ENCODE data around the gene ZBTB20.
A peak's percentile ranks its signal among the peaks of the same experiment; 100 is the strongest.

ZBTB20 gene

GRCh38 chr3:114902691-114903101 is 244.4 kb downstream of the ZBTB20 start:
- no peak for DNase-seq

DNA sequence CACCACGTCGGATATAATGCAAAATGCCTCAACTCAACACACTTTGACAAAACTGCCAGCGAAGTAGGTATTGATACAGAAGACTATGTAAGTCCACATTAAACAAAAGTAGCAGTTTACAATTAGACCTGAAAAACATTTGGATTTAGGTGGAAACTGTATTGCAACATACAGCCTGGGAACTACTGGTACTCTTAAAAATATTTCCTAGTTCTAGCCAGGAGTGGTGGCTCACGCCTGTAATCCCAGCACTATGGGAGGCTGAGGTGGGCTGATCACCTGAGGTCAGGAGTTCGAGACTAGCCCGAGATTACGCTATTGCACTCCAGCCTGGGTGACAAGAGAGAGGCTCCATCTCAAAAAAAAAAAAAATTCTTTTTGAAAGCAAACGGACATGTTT is 246.2 kb downstream of the ZBTB20 start:
- DNase-seq: no peak

DNA sequence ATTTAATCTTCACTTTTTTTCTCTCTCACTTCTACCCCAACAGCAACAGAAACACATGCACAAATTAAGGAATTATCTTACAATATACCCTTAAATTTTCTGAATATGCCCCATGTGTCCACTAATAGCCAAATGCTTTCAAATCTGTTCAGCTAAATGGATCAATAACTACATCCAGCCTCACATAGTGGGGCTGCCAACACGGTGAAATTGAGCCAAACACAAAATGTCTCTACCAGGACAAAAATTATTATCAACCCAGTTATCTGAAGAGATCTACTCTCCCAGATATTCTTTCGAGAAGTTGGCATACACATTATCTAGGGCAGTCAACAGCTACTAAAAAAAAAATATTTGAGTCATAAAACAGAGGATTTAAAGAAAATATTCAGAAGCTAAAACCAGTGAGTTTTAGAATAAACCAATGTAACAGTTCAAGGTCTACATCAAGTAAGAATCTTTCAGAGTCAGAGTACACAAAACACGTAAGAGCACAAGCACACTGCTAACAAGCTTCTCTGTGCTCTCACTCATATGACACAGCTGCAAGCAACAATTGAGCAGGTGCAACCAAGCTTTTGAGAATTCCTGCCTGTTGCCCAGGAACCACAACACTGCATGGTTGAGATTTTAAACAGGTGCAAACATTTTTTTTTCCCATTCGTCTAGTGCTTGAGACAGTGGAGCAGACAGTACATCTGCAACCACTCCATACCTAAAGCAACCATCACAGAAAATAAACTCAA is 247.7 kb downstream of the ZBTB20 start:
- DNase-seq: no peak

- no peak for DNase-seq
These were observed 250.1 kb downstream of the ZBTB20 start for GRCh38 chr3:114896978-114897377.

DNA sequence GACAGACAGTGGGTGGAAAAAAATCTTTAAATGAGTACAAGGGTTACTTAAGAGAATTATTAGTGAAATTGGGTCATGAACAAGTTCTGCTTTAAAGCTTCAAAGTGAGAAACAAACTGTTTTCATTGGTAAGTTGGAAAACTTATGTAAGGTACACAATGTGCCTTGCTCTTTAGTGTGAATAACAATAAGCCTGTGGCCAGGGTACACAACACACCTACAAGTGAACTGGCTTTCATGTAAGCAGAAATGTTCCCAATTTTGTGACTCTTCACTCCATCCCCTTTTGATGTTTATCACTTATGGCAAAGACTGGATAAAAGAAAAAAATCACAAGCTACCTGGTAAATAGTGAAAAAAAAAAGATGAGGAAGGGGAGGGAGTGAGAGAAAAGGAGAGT is 253.7 kb downstream of the ZBTB20 start:
- DNase-seq: no peak

GRCh38 chr3:114892880-114893279 is 254.2 kb downstream of the ZBTB20 start:
- DNase-seq: no peak

- DNase-seq: no peak
These were observed 254.8 kb downstream of the ZBTB20 start for GRCh38 chr3:114892131-114892879.

DNA sequence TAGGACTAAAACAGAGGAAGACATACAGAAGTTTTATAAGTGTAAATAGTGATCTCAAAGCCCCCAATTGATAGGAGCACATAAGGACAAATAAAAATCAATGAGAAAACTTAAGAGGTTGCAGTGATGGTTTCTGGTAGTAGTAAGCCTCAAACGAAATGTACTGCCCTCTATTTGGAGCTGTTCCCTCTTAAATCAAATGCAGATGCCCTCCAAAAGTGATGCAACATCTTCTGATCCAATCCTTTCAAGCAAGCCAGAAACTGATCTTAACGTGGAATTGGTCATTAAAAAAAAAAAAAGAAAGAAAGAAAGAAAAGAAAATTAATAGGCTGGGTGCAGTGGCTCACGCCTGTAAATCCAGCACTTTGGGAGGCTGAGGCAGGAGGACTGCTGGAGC is 259.3 kb downstream of the ZBTB20 start:
- DNase-seq: no peak

DNA sequence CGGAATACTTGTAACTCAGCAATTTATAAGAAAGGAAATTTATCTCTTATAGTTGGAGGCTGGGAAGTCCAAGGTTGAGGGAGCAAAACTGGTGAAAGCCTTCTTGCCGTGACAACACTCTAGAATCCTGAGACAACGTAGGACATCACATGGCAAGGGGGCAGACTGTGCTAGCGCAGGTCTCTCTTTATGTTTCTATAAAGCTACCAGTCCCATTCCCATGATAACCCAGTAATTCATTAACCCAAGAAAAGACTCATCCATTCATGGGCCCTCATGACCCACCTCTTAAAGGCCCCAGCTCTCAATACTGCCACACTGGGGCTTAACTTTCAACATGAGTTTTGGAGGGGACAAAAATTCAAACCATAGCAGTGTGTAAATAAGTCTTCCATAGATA is 260.2 kb downstream of the ZBTB20 start:
- DNase-seq: no peak

DNA sequence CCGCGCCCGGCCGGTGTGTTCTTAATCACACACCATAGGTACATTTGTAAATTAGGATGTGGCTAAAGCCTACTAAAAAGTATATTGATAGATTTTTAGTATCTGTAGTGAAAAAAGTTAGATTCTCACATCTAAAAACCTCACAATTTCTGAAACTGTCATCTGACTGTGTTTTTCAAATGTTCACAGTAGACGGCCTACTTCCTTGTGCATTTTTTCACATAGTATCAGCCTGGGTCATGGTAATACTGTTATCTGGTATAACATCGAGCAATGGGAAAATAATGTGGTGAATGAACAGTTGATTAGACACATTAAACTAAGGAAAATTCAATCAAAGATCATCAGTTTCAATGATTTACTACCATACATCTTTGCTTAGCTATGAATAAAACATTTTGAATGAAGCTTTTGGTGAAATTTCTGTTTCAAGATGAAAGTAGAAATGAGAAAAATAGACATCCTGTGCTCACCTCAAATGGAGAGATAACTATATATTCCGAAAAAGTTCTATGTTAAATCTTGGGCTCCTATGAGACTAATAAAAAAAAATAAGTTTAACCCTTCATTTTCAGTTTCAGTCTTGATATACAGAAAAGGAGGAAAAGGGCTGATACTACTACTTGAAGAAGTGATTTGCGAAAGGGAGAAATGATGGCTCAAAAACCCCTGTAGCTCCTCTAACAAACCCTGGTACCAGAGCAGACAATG is 262.7 kb downstream of the ZBTB20 start:
- DNase-seq: no peak

GRCh38 chr3:114880078-114880477 is 267.0 kb downstream of the ZBTB20 start:
- no peak for DNase-seq

DNA sequence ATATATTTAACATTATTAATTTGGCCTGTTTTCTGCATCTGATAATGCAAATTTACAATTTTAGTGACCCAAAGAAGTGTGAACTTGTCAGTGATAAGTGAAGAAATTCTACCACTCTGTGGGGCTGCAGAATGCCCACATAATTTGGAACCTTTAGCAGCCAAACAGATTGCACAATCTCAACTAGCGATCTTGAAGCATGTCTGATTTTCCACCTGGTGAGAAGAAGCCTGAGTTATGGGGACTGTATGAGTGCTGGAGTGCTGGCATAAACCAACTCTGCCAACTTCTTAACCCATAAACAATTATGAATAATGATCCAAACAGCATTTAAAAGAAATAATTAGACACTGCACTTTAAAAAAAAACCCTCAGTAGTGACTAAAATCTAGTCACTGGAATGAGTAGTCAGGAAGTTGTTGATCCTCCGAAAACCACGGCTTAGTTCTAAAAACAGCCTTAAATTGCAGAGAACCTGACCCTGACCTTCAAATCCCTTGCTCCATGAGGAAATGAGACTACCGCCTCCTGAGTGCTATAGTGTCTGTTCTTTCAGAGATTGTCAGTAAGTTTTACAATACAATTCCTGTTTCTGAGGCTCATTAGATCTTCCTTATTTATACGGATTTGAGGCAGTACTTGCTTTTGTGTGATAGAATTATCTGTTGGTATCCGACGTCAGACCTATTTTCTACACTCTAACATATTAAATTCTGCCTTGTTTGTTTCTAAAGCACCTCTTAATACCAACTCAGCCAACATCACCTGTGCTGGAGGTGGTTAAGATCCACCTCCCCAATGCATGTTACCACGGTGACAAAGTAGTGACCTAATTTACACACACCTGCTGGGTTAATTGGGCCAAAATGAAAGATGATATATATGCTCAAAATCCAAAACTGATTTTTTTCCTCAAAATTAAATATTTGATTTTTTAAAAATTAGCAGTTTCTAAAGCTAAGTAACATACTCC is 267.7 kb downstream of the ZBTB20 start:
- peak; percentile 45 to 76 (median 63) for DNase-seq

GRCh38 chr3:114878114-114878839 is 268.8 kb downstream of the ZBTB20 start:
- DNase-seq: peak; percentile 6 to 52 (median 33)

- DNase-seq: no peak
These were observed 269.5 kb downstream of the ZBTB20 start for GRCh38 chr3:114877378-114878113.

DNA sequence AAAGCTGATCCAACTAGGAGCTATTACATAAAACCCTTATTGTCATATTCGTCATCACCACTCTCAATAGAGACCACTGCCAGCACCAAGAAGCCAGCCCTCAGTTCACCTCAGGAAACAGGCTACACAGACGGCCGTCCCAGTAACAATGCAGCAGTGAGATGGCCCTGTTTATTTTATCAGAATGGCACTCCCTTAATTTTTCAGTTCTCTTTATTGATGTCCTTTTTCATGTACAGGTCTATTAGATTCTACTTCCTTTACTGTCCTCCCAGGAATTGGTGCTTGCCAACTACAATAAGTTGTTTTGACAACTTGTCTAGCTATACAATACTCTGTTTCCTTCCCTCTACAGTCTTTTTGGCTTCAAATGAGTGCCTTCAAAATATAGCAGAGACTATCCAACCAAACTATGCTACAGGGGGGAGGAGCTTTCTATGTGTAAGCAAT is 272.5 kb downstream of the ZBTB20 start:
- no peak for DNase-seq

DNA sequence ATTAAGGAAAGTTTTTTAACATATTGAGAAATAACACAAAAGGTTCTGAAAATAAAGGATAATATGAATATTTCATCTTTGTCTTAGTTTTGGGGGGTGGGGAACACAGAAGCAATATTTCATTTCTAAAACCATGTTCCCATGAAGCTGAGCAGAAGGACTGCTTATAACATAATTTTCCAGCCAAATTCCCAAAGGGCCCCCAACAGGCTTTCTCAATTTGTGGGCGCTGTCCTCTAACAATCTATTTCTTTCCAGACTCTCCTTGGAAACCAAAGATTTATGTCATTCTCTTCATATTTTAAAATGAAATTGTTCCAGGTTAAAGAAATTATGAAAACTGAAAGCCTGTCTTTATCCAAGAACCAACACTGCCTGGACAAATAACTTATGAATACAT is 273.5 kb downstream of the ZBTB20 start:
- no peak for DNase-seq

DNA sequence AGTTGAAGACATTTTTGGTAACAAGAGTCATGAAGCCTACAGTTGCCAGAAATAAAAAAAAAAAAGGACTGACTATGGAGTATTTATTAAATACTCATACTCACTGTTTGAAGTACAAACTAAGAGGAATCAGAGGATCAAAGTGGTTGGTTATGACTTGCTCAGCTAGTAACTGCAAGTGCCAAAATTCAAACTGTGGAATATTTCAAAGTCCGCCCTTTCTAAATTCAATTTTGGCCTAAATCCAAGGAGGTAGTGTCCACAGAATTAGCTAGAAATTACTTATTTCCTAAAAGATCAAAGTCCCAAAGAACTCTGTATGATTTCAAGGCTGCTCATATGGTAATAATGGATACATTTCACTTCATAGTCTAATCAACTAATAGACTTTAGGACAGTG is 274.5 kb downstream of the ZBTB20 start:
- DNase-seq: no peak

- peak in 1 of 3 donors; percentile 4 for DNase-seq
These were observed 275.0 kb downstream of the ZBTB20 start for GRCh38 chr3:114872050-114872449.

GRCh38 chr3:114867835-114868503 is 279.1 kb downstream of the ZBTB20 start:
- DNase-seq: no peak

DNA sequence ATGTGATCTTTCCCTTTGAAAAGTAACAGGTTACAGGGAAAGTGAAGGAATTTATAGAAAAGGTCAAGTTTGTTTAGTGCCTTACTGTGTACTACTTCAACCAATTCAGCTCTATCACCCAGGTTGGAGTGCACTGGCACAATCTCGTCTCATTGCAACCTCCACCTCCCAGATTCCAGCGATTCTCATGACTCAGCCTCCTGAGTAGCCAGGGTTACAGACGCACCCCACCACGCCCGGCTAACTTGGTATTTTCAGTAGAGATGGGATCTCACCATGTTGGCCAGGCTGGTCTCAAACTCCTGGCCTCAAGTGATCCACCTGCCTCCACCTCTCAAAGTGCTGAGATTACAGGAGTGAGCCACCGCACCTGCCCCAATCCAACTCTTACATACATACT is 279.7 kb downstream of the ZBTB20 start:
- no peak for DNase-seq

Data from suppressor macrophage treated with lipopolysaccharide for 1 hour (primary cell).